Prostate gland (tissue), 2 donors: ENCODE data around the gene MAML2.

Source experiments
- CTCF ChIP-seq, 4 experiments: fragments of 200-600 bp in 2 of 4; fragments of 450-650 bp in 2 of 4; sonication (generic) in 2 of 4; IDR thresholded peaks; 1 replicate in 3 of 4; 2 replicates in 1 of 4; pipeline ENCODE4 v1.5.1; 2016 to 2019; ENCODE audit warnings: antibody characterized with exemption in 4 of 4, mild to moderate bottlenecking in 2 of 4, moderate library complexity in 2 of 4
- POLR2A ChIP-seq: fragments of 450-650 bp; IDR thresholded peaks from one replicate; pipeline ENCODE4 v1.6.1; 2016; ENCODE audit warnings: antibody characterized with exemption, mild to moderate bottlenecking
- POLR2AphosphoS5 ChIP-seq: sonication (generic); formaldehyde crosslinking; IDR thresholded peaks from one replicate; pipeline ENCODE4 v1.6.1; 2017; ENCODE audit warnings: antibody characterized with exemption

- TF ChIP-seq CTCF (IDR thresholded peaks at IDR 0.05) (no peak), POLR2AphosphoS5 (no peak), POLR2A (no peak)
These were observed 149.1 kb downstream of the MAML2 start for GRCh38 chr11:96193745-96194443.
